Bone marrow (tissue), 2 donors: ENCODE data around the gene POLD2.

Experiments used
- DNase-seq, 2 donors: peaks; one replicate each; lab custom pipeline; 2025; lab: John Stamatoyannopoulos, UW

The POLD2 gene

DNA sequence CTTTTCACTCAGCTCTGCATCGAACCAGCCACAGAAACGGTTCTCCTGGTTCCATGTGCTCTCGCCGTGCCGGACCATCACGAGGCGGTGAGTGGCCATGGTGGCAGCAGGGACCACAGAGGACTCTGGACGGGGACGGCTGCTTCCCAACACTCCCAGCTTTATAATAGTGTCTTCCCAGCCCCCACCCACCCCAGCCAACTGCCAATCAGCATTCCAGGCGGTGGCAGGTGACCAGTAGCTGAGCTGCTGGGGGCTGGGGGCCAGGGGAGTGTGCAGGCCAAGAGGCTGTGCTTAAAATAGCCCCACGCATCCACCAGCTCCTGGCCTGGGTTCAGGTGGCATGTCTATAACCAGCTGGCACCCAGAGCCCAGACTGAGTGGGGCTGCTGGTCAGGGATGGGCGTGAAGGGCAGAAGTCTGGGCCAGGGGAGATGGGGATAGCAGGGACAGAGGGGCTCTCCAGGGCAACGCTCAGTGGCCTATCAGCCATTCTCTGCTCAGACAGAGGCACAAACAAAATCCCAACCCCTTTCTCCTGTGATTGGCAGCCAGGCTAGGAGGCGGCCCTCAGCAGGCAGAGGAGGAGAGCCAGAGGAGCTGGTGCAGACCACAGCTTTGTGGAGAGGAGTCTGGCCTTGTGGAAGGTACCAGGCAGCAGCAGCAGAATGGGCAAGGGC lies 57.8 kb downstream of the POLD2 start, which contains the start of gene PGAM2:
TSS of gene PGAM2 (minus strand) at position 137 of the 680 bp plus-strand sequence. CDS start at position 99, 38 bp downstream.
- DNase-seq, result no peak

DNA sequence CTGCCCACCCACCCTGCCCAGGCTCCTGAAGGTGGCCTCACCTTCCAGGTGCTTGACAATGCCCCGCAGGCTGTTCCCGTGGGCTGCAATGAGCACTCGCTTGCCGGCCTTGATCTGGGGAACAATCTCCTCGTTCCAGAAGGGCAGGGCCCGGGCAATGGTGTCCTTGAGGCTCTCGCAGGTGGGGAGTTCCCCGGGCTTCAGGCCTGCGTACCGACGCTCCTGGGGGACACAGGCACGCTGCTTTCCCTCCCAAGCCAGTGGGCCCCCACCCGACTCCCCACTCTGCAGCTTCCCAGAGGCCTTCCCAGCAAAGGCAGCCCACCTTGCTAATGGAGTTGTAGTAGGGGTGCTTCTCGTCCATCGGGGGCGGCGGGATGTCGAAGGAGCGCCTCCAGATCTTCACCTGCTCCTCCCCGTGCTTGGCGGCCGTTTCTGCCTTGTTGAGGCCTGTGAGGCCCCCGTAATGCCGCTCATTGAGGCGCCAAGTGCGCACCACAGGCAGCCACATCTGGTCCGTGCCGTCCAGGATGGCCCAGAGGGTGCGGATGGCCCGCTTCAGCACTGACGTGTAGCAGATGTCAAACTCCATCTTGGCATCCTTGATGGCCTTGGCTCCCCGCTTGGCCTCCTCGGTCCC lies 58.4 kb downstream of the POLD2 start:
- DNase-seq, result no peak
